NCI-H2196 treated with DMSO at 0.1 percent for 48 hours (cell line): ENCODE data around the gene CSE1L.
A peak's percentile ranks its signal among the peaks of the same experiment; 100 is the strongest.
"Not testable (repeated sequence)": the region's sequence is repeated elsewhere in the genome, so short reads cannot be mapped to it uniquely, and the experiment has no call there.

ENCODE experiments used
- DNase-seq: peaks from one replicate; lab custom pipeline; 2025; ENCODE audit not compliant: unreplicated experiment; lab: John Stamatoyannopoulos, UW

Gene CSE1L, protein sequence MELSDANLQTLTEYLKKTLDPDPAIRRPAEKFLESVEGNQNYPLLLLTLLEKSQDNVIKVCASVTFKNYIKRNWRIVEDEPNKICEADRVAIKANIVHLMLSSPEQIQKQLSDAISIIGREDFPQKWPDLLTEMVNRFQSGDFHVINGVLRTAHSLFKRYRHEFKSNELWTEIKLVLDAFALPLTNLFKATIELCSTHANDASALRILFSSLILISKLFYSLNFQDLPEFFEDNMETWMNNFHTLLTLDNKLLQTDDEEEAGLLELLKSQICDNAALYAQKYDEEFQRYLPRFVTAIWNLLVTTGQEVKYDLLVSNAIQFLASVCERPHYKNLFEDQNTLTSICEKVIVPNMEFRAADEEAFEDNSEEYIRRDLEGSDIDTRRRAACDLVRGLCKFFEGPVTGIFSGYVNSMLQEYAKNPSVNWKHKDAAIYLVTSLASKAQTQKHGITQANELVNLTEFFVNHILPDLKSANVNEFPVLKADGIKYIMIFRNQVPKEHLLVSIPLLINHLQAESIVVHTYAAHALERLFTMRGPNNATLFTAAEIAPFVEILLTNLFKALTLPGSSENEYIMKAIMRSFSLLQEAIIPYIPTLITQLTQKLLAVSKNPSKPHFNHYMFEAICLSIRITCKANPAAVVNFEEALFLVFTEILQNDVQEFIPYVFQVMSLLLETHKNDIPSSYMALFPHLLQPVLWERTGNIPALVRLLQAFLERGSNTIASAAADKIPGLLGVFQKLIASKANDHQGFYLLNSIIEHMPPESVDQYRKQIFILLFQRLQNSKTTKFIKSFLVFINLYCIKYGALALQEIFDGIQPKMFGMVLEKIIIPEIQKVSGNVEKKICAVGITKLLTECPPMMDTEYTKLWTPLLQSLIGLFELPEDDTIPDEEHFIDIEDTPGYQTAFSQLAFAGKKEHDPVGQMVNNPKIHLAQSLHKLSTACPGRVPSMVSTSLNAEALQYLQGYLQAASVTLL

DNA sequence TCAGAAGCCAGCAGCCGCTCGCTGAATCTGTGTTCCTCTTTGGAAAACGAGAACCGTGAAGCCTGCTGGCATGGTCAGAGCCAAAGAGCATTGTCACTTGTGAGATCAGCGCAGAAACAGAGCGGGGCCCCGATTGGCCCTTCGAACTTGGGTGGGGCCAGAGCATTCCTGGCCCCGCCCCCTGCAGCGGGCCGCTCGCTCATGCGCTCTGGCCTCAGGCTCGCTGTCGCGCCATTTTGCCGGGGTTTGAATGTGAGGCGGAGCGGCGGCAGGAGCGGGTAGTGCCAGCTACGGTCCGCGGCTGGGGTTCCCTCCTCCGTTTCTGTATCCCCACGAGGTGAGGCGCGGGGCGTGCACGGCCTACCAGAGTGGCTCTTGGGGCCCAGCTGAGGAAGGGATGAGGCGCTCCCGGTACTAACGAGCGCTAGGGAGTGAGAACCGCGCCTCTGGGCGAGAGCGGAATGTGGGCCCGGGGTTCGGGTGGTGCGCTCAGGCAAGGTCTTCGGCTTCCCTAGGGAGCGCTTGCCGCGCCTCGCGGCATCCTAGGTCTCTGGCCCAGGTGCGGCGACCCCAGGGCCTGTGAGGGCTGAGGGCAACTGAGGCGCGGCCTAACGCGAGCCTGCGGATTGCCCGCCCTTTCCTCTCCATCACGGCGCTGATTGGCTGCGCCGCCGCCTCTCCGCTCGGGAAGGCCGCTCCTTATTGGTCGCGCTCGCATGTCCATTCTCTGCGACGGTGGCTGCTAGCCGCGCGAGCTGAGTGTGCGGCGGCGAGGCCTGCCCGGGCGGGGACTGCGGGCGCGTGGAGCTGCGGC, at the start of gene CSE1L:
TSS of gene CSE1L (plus strand) at position 226 of the 814 bp plus-strand sequence. CDS start 12,152 bp downstream, outside the sequence.
- peak; percentile 91 for DNase-seq

DNA sequence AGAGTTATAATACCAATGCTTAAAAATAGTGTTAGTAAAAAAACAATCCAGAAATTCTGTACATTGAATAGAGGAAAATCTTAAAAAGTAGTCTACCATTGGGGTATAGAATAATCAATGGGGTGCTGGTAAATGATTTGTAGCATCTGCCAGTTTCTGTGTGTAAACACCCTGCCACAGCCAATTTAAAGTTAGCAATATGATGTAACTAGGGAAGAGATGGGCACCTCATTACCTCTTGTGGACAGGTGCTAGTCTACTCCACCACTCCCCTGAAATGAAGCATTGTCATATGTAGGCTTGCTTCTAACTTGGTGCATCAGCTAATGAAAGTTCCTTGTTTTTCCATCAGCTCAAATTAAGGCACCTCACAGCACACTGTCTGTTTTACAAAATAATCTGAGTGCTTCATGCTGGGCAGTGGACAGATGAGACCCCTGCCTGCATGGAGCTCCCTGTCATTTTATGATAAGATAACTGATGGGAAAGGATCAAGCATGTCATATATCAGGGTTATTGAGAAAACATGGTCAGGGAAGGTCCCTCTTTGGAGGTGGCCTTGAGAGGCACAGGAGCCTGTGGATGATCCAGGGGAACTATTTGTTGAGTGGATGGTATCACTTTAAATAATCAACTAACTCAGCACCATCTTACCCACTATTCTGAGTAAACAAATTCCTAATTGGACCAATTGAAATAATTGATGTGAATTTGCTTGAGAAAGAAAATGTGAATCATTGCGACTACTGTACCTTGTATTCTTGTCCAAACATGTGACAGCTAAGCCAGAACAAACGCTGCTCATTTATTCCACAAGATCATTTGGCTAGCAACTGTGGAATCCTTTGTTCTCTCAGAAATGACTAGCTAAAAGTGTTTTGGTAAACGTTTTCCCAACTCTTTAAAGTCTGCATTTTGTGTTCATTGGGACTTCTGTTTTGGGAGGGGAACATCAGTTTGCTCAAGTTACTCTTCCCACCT, 45.9 kb upstream of the CSE1L start:
- no peak for DNase-seq

DNA sequence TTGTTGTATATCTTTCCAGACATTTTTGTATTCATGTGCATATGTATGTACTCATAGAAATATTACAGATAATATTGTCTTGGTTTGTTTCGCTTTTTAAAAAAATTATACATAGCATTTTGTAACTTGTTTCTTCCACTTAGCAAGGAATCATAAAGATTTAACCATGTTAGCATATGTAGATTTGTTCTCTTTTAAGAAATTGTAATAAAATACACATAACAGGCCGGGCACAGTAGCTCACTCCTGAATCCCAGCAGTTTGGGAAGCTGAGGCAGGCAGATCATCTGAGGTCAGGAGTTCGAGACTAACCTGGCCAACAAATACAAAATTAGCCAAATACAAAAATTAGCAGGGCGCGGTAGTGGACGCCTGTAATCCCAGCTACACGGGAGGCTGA, 44.4 kb upstream of the CSE1L start:
- DNase-seq = no peak

DNA sequence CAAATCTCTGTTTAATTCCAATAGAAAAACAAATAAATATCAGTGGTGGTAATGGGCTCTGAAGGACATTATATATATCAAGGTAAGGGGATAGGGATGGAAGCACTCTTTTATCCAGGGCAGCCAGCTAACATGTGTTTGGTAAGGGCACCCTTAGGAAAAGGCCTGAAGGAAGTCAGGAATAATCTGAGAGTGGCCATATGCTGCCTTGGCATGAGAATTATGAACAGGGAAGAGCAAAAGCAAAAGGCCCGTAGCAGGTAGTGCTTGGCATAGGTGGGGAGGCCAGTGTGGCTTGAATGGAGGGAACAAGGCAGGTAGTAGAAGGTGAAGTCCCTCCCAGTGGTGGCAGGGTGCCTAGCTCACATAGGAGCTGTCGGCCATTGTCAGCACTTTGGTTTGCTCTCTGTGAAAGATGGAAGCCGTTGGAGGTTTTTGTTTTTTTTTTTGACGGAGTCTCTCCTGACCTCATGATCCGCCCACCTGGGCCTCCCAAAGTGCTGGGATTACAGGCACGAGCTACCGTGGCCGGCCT, 39.6 kb upstream of the CSE1L start:
- DNase-seq = no peak

DNA sequence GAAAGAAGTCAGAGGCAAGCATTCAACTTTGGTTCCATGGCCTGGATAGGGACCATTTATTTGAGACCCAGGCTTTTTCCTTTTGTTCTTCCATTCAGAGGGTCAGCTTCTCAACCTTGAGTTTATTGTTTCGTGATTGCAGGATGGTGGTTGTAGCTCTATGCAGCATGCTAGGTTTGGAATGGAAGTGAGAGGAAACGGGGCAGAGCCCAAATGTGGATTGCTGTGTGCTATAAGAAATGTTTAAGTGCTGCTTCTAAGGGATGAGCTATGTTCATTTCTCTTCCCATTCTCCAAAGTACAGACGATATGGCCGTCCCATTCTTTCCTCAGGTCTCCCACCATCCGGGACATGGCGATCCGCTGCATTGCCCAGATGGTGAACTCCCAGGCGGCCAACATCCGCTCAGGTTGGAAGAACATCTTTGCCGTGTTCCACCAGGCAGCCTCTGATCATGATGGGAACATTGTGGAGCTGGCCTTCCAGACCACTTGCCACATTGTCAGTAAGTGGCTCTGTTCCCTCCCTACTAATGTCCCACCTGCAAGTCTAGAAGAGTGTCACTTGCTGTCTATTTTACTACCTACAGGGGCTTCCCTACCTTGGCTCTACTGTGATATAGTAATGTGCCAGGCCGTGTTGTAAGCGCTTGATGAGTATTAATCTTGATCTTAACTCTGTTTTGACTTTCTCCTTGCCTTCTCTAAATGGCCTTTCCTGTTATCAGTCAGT, 36.0 kb upstream of the CSE1L start:
- DNase-seq = no peak

DNA sequence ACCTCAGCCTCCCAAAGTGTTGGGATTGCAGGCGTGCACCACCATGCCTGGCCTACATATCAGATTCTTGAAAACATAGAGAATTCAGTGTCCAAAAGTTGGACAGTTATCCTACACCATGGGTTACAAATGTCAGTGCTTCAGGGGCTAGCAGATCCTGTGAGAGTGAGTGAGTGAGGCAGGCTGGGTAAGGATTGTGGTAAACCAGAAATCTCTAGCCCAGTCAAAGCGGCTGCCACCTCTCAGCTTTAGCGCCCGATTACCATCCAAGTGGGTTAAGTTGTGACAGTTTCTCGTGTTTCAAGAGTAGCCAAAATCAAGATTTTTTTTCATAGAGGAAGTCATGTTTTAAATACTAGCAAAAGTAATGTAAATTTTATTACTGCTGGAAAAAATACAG, 21.9 kb upstream of the CSE1L start:
- DNase-seq = no peak

DNA sequence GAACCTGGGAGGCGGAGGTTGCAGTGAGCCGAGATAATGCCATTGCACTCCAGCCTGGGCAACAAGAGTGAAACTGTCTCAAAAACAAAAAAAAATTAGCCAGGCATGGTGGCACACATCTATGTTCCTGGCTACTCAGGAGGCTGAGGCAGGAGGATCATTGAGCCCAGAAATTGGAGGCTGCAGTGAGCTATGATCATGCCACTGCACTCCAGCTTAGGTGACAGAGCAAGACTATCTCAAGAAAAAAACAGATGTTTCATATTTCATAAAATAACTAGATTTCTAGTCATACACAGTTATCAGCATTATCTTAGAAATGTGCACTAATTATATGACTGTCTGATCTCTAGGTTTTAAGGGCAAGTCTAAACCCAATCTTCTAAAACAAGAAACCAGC, 17.9 kb upstream of the CSE1L start:
- DNase-seq = not testable (repeated sequence)

DNA sequence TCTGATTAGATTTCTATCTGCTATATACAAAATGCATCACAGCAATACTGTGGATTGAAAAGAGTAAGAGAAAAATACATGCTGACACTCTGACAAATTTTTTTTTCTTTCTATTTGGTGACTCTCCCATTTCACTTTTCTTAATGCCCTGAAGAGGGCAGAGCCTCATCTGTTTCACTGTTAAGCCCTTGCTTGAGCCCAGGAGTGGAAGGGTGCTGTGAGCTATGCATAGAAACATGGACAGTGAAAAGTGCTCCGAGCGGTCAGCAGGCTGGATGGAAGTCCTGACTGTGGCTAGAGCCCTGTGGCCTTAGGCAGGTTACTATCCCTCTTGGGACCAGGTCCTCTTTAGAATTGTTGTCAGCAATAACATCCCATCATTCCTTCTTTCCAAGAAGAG, 17.4 kb upstream of the CSE1L start:
- peak; percentile 14 for DNase-seq

DNA sequence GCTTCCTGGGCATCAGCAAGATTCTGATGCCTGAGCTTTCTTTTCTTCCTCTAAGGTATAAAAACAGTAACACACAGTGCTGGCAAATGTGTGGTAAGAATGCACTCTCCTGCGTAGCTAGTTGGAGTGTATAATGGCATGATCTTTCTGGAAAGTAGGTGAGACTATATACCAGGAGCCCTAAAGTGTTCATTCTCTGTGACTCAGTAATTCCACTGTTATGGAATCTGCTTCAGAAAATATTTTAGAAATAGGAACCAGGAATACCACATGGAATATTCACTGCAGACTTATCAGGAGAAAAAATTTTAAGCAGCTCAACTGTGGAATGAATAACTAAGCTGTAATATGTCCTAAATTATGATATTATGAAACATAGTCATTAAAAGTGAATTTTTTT, 16.9 kb upstream of the CSE1L start:
- no peak for DNase-seq

DNA sequence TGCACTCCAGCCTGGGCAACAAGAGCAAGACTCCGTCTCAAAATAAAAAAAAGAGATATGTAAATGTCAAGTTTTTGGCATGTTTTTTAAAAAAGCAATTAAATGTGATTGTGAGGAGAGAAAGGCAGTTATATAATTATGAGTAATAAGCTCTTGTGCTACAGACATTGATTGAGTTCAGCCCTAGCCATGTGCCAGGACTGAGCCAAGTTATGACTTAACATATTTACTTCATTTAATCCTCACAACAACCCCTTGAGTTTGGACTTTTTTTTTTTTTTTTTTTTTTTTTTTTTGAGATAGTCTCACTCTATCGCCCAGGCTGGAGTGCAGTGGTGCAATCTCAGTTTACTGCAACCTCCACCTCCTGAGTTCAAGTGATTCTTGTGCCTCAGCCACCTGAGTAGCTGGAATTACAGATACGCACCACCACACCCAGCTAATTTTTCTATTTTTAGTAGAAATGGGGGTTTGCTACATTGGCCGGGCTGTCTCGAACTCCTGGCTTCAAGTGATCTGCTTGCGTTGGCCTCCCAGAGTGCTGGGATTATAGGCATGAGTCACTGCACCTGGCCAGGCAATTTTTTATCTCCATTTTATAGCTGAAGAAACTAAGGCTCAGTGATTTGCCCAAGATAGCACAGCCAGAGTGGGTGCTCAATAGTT, 15.0 kb upstream of the CSE1L start:
- no peak for DNase-seq

DNA sequence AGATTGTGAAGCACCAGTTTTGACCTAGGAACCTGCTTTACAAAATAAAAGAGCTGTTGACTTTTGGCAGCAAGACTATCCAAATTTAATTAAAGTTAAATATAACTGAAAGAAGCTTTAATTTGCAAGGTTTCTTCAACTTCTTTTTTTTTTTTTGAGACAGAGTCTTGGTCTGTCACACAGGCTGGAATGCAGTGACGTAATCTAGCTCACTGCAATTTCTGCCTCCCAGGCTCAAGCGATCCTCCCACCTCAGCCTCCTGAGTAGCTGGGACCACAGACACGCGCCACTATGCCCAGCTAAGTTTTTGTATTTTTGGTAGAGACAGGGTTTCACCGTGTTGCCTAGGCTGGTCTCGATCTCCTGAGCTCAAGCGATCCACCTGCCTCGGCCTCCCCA, 13.7 kb upstream of the CSE1L start:
- DNase-seq = no peak

DNA sequence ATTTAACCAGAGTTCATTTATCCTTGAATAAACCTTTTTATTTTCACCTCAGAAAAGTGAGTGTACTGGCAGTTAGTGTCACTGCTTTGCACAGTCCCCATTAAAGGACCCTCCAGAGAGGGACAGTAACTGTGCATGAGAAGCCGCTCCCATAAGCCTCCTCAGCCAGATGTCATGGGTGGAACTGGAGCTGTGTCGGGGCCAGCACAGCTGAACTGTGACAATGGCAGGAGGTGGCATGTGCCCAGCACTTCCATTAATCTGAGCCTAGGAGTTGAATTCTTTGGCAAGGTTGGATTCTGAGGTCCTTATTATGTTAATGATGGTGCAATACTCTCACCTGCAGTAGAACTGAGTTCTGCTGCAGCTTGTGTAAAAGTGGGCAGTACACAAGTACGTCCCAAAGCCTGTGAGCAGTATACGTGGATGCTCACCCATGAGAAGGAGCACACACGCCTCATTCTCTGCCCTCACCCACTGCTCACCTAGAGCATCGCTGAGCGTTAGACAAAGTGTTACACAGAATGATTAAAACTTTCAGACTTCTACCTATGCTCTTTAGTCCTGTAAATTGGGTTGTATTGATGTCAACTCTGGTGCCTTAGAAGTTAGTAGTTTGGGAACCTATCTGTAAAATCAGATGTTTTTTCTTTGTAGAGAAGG, 11.9 kb upstream of the CSE1L start:
- DNase-seq = no peak

DNA sequence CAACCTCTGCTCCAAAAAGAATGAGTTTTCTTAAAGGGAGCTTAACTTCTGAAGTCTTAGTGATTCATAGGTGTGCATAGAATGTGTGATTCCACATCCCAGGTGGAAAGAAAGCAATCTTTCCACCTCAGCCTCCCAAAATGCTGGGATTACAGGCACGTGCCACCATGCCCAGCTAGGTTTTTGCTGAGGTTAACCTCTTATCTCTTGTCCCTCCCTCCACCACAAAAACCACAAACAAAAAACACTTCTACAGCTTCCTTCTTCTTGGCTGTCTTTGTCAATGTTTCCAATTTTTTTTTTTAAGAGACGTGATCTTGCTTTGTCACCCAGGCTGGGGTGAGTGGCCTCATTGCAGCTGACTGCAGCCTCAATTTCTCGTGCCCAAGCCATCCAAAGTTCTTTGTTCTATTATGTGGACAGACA, 8.1 kb upstream of the CSE1L start:
- DNase-seq = no peak

DNA sequence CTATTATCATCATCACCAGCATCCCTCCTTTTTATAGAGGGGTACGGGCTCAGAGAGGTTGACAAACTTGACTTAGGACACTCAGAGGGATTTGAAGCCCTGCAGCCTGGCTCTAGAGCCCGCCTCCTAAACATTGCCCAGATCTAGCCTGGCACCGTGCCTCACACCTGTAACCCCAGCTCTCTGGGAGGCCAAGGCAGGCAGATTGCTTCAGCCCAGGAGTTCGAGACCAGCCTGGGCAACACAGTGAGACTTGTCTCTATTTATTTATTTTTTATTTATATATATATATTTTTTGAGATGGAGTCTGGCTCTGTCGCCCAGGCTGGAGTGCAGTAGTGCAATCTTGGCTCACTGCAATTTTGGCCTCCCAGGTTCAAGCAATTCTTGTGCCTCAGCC, 6.3 kb upstream of the CSE1L start:
- DNase-seq = no peak

DNA sequence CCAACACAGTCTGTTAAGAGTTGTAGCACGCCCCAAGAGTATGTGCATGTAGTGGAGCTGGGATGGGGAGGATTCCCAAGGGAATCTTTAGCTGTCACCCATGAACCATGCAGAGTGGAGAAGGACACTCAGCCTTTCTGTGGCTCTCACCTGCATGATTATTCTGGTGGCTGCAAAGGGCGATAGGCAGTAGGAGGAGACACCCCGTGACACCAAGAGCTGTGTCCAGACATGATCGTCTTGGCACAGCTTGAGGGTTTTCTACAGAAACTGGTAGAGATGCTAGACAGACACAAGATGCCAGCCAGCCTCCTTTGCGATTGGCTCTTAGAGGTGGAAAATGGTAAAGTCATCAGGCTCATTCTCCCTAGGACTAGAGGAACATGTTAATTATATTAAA, 3.1 kb upstream of the CSE1L start:
- DNase-seq = no peak

DNA sequence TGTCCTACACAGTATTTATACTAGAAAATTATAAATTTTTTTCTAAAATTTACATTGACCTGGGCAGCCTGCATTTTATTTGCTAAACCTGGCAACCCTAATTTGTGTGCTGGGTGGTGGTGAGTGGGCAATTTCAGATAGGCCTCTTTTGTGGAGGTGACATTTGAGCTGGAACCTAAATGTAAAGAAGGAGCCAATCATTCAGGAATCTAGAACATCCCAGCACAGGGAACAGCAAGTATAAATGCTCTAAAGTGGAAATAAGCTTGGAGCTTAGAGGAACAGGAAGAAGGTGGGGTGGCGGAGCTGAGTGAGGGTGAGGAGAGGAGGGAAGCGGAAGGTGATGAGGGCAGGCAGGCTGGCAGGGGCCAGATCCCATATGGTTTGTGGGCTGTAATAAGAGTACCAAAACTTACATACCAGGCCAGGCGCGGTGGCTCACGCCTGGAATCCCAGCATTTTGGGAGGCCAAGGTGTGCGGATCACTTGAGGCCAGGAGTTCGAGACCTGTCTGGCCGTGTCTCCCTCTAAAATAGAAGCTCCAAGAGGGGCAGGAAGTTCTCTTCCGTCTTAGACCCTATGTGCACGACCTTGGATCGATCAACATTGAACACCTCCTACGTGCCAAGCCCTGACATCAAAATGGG, 549 bp upstream of the CSE1L start:
- DNase-seq = no peak

DNA sequence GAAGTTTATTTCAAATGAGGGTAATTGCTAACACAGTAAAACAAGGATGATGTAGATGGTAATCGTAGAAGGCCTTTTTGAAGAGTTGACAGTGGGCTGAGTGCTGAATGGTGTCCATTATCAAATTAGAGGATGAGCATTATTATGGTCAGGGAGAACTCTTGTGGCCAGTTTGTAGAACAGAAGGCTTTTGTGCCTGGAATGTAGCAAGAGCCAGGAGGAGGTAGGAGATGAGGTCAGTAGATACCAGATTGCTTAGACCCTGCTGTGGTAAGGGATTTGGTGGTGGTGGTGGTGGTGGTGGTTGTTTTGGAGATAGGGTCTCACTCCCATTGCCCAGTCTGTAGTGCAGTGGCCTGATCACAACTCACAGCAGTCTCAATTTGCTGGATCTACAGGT, 6.2 kb downstream of the CSE1L start:
- no peak for DNase-seq
